ENCODE data around the gene SNAP25. TPM values are rescaled to one million over a fixed set of nuclear protein-coding genes. Genes with fewer than 3 reads are reported as not detected.

The SNAP25 gene
- total and polyA plus RNA-seq, 10 of the 15 experiments (the other 5 are each of a cell fraction or from before 2014, with no cell fraction given) = not detected

DNA sequence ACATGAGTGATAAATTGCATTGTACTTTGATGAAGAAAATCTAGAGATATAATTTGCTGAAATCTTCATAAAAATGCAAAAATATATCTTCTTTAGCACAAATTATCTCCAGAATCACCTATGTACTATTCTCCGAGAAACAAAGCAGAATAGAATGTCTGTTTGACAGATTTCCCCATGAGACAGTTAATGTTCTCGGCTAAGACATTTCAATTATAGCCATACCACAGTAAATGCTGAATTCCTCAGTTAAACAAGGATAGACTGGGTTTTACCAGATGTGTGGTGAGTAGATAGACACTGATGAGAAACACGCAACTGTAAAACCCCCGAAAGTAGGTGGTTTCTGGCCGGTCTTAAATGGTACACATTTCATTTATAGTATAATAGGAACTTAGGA, 69.8 kb downstream of the SNAP25 start:
- Histone ChIP-seq H3K79me2 (ENCODE audit: control insufficient read depth, insufficient read depth, low read length) (no peaks in the 10 kb centered on the region), H3K27ac (ENCODE audit: control insufficient read depth, insufficient read depth) (no peak overlapping the region), H3K4me3 (no peak overlapping the region), H3K27me3 (replicated peaks in 1 of 2; ENCODE audit: control insufficient read depth in 2 of 2, insufficient read depth in 2 of 2, low read length in 1 of 2) (no peaks in the 10 kb centered on the region), H3K36me3 (ENCODE audit: control insufficient read depth in 2 of 2, insufficient read depth in 2 of 2, low read length in 1 of 2) (no peaks in the 10 kb centered on the region), H3K9me3 (replicated peaks; ENCODE audit: control insufficient read depth, insufficient read depth, low read length) (no peaks in the 10 kb centered on the region), H4K20me1 (ENCODE audit: control insufficient read depth, insufficient read depth) (no peaks in the 10 kb centered on the region), H3K4me2 (ENCODE audit: control insufficient read depth, insufficient read depth) (no peak overlapping the region), H3K4me1 (ENCODE audit: control insufficient read depth, insufficient read depth, low read length) (no peaks in the 10 kb centered on the region), H3K9ac (ENCODE audit: control insufficient read depth, insufficient read depth, low read length) (no peak overlapping the region), H2AFZ (ENCODE audit: control insufficient read depth, low read depth, low read length) (no peak overlapping the region)
- CTCF ChIA-PET = interaction anchor here (0.7 kb wide), 1 partner anchor 29 kb away, joined by 3 read pairs; no protein-coding TSS in a partner anchor
- SMC1A ChIA-PET (ENCODE audit: uncharacterized antibody, unreplicated experiment) = no interaction called here
- RAD21 ChIA-PET (ENCODE audit: unreplicated experiment) = no interaction called here
- POLR2A ChIA-PET = interaction anchor here (0.7 kb wide), 1 partner anchor 1327 kb away, joined by 3 read pairs; no protein-coding TSS in a partner anchor
- TF ChIP-seq ZNF24 (IDR thresholded peaks at IDR 0.05) (no peak), BCL11A (IDR thresholded peaks at IDR 0.05; ENCODE audit: low read depth, low read length) (no peak), MXI1 (IDR thresholded peaks at IDR 0.05; ENCODE audit: low read depth, low read length) (no peak), DPF2 (IDR thresholded peaks at IDR 0.05) (no peak), ZSCAN29 (IDR thresholded peaks at IDR 0.05) (no peak), MTA2 (IDR thresholded peaks at IDR 0.05; ENCODE audit: low read depth) (peak; percentile 25; the same call in 1 of the 2 replicates), RUNX3 (IDR thresholded peaks at IDR 0.05; ENCODE audit: low read length) (no peak)
- TF ChIP-seq, protein P1, sequence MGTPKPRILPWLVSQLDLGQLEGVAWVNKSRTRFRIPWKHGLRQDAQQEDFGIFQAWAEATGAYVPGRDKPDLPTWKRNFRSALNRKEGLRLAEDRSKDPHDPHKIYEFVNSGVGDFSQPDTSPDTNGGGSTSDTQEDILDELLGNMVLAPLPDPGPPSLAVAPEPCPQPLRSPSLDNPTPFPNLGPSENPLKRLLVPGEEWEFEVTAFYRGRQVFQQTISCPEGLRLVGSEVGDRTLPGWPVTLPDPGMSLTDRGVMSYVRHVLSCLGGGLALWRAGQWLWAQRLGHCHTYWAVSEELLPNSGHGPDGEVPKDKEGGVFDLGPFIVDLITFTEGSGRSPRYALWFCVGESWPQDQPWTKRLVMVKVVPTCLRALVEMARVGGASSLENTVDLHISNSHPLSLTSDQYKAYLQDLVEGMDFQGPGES (IDR thresholded peaks at IDR 0.05) = no peak
- TF ChIP-seq, protein P2, sequence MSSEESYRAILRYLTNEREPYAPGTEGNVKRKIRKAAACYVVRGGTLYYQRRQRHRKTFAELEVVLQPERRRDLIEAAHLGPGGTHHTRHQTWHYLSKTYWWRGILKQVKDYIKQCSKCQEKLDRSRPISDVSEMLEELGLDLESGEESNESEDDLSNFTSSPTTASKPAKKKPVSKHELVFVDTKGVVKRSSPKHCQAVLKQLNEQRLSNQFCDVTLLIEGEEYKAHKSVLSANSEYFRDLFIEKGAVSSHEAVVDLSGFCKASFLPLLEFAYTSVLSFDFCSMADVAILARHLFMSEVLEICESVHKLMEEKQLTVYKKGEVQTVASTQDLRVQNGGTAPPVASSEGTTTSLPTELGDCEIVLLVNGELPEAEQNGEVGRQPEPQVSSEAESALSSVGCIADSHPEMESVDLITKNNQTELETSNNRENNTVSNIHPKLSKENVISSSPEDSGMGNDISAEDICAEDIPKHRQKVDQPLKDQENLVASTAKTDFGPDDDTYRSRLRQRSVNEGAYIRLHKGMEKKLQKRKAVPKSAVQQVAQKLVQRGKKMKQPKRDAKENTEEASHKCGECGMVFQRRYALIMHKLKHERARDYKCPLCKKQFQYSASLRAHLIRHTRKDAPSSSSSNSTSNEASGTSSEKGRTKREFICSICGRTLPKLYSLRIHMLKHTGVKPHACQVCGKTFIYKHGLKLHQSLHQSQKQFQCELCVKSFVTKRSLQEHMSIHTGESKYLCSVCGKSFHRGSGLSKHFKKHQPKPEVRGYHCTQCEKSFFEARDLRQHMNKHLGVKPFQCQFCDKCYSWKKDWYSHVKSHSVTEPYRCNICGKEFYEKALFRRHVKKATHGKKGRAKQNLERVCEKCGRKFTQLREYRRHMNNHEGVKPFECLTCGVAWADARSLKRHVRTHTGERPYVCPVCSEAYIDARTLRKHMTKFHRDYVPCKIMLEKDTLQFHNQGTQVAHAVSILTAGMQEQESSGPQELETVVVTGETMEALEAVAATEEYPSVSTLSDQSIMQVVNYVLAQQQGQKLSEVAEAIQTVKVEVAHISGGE (CRISPR knock-in tag; IDR thresholded peaks at IDR 0.05) = no peak
- ATAC-seq (peak; percentile 51), DNase-seq (ENCODE audit: low read depth, low spot score) (no peak), FAIRE-seq (no peak)
- intact Hi-C loops (cut with micrococcal nuclease; ENCODE audit: unreplicated experiment) (no loop called here), in situ Hi-C loops (cut with MboI) (no loop called here)
- BruUV-seq (replicated peaks) = no TSS peak
- WGBS (ENCODE audit: insufficient coverage, insufficient replicate concordance, low lambda C conversion rate, missing lambda C conversion rate) = 29% methylated on average over 5 of the region's 5 CpGs
